ENCODE results near the gene SPINT1.
"Not testable (repeated sequence)": the region's sequence is repeated elsewhere in the genome, so short reads cannot be mapped to it uniquely, and the experiment has no call there.

SPINT1 gene

GRCh38 chr15:40858706-40859105 lies 14.9 kb downstream of the SPINT1 start:
- no peak for DNase-seq (ENCODE audit: low spot score)

DNA sequence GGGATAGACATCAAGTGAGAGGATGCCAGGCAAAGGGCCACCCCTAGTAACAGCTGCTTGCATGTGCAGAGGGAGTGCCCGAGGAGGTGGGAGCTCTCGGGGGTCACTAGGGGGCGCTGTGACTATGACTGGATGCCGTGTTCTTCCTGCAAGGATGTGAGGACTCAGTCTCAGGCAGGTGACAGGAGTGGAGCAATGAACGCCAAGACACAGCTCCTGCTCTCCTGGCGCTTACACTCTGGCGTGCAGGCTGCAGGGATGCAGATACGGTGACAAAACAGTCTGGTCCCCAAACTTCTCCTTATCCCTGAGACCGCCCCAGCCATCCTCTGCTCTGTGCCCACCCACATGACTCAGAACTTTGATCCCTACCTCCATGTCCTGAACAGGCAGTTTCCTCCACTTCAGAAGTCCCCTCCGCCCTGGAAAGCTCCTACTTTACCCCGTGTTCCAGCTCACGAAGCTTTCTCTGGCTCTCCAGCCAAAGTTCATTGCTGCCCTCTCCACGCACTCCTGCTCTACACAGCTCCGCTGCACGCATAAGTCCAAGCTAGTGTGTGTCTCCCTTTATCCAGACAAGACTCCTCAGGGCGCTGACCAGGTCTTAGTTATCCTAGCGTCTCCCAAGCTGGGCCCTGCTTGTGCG lies 15.5 kb downstream of the SPINT1 start:
- peak; percentile 87 for DNase-seq (ENCODE audit: low spot score)

GRCh38 chr15:40861147-40861546 lies 17.3 kb downstream of the SPINT1 start:
- not testable (repeated sequence) for DNase-seq (ENCODE audit: low spot score)

DNA sequence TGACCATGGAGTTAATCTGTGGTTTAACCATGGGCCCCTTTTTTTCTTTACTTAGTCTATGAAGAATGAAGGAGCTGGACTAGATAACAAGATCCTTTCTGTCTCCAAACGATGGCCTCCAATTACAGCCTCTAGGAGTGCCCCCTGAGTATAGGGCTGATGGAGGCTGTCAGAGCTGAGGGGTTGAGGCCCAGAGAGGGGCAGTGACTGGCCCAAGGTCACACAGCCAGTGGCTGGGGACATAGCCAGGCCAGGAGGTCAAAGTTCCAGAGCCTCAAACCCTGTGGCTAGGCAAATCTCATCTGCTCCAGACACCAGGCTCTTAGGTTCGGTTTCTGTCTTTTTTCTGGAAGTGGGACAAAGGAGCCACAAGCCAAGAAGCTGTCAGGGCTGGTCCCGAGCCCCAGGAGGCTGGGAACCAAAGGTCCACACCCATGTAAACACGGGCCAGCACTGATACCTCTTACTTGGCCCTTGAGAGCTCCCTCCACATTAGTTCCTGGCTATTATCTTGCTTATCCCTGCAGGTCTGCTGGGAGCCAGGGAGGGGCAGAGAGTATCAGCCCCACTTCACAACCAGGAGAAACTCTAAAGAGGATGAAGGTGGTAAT lies 19.9 kb downstream of the SPINT1 start:
- DNase-seq (ENCODE audit: low spot score), result no peak

DNA sequence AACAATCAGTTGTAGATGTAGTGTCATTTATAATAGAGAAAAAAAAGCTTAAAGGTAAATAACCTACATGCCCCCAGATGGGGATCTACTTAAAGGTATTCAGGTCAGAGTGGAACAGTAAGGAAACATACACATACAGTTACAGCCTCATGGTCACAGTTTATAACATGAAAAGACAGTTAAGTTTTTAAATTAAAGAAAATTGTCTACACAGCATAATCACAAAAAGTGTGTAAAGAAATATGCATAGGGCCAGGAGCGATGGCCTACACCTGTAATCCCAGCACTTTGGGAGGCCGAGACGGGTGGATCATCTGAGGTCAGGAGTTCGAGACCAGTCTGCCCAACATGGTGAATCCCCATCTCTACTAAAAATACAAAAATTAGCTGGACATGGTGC lies 23.4 kb downstream of the SPINT1 start:
- DNase-seq (ENCODE audit: low spot score), result no peak

GRCh38 chr15:40869686-40870085 lies 25.8 kb downstream of the SPINT1 start:
- no peak for DNase-seq (ENCODE audit: low spot score)

- no peak for DNase-seq (ENCODE audit: low spot score)
Measured at GRCh38 chr15:40870716-40871115, 26.9 kb downstream of the SPINT1 start.

- DNase-seq (ENCODE audit: low spot score), result peak; percentile 68
Measured at GRCh38 chr15:40871749-40872617, 28.1 kb downstream of the SPINT1 start.

GRCh38 chr15:40872791-40873693 lies 29.2 kb downstream of the SPINT1 start:
- no peak for DNase-seq (ENCODE audit: low spot score)

DNA sequence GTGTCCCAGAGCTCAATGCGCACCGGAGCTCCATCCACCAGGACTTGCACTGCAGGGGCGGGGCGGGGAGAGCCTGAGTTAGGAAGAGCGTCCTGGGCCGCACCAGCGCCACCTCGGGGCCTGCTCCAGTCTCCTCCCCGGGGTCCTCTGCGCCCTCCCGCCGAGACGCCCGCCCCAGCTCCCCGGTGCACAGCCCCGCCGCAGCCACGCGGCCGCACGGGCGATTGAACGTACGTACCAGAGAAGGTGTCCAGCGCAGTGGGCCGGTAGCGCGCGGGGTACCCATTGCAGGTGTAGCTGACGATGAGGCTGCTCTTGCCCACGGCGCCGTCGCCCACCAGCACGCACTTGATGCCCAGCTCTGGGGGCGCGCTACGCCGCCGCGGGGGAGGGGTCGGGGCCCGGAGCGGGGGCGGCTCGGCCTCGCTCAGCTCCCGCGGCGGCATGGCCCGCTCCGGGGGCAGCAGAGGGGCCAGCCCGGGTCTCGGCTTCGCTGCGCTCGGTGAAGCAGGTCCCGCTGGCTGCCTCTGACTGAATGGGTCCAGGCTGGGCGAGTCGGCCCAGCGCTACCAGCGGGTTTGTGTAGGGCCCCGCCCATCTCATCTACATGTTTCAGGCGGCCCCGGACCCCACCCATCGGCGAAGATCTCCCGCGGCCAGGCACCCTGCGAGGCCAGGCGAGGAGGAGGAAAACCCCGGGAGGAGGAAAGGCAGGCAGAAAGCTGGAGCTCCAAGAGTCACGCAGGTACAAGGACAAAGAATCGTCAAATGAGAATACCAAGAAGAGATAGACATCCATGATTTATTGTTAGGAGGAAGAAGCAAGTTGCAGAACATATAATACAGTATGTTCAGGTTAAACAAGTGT lies 30.1 kb downstream of the SPINT1 start, which contains the start of gene RHOV:
Gene RHOV (minus strand): TSS at position 541 of the 868 bp plus-strand sequence. CDS start 95 bp downstream, at position 446.
- peak; percentile 83 for DNase-seq (ENCODE audit: low spot score)

GRCh38 chr15:40875991-40876730 lies 32.3 kb downstream of the SPINT1 start:
- DNase-seq (ENCODE audit: low spot score), result no peak

DNA sequence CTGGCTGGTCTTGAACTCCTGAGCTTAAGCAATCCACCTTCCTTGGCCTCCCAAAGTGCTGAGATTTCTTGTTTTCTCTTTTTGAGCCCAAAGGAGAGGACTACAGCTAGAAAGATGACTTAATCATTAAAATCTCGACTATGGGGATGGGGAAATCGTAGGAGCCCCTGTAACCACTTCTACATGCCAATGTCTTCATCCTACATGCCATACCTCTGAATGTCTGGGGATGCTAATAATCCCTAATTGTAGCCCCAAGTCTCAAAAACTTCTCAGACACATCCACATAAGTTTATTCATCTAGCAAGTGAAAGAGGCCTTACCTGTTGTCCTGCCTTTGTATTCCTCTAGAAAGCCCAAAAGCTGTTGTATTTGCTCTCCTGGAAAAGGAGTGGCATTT lies 33.8 kb downstream of the SPINT1 start:
- no peak for DNase-seq (ENCODE audit: low spot score)

DNA sequence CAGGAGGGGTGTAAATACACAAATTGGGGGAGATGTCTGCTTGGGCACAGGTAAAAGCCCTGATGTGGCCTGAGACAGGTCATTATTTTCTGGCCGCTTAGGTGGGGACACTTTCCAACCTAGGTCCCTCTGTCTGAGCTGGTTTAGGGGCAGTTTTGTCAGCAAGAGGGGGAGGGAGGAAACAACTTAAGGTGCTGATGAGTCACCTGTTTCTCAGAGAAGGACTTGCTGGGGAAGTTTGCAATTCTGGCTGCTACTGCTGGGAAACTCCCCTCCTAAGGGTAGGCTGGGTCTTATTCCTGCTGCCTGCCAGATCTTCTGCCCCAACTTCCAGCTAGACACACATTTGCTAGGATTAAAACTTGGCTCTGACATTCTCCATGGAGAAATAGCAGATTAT lies 34.9 kb downstream of the SPINT1 start:
- DNase-seq (ENCODE audit: low spot score), result peak; percentile 85

DNA sequence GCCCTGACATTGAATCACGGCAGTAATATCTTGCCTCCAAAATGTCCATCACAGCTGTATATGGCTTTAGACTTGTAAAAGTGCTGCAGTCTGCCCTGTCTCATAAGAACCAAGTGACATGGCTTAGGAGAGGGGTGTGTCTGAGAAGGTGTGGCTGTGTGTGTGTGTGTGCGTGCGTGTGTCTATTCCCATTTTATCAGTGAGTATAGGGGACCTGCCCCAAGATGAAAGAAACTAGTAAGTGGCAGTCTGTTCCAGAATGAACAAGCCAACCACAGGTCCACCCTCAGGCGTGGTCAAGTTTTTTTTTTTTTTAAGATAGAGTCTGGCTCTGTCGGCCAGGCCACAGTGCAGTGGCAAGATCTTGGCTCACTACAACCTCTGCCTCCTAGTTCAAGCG lies 35.8 kb downstream of the SPINT1 start:
- no peak for DNase-seq (ENCODE audit: low spot score)

DNA sequence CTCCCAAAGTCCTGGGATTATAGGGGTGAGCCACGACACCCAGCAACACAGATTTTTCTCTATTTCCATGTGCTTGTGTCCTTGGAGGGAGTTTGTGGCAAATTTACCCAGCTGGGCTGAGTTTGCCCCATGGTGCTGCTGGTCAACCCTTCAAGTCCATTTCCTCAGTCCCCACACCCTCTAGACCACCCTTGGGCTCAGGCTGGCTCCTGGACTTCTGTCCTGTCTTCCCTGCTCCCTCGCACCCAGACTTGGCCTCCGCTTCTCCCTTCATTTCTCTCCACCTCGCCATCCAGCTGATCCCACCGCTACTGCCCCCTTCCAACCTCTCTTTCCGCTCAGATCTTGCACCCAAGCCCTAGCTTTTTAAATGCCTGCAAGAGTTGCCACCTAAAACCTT lies 37.5 kb downstream of the SPINT1 start:
- DNase-seq (ENCODE audit: low spot score), result no peak

DNA sequence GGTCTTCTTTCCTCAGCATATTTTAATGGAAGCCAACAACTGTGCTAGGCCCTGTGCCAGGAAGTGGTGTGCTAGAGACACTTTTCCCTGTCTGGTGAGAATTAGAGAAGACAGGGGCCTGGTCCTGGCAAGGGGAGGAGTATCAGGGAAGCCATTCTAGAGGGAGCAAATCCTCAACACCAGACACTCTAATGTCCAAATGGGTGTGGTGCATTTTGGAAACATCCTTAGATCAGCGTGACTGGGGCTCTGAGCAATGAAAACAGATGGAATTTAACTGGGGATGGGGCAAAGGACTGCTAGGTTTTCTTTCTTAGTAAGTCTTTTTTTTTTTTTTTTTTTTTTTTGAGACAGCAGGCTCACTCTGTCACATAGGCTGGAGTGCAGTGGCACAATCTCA lies 42.7 kb downstream of the SPINT1 start:
- DNase-seq (ENCODE audit: low spot score), result no peak

DNA sequence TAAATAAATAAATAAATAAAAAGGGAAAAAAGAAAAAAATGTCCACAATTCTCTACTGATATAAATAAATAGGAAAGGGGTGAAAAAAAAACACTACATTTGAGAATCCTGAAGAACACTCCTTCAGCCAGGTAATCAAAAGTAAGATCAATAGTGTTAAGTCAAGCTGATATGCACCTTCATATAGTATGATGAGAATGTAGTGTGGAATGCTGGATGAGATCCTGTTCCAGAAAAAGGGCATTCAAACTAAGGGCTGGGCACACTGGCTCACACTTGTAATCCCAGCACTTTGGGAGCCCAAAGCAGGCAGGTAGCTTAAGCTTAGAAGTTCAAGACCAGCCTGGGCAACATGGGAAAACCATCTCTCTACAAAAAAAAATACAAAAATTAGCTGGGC lies 45.3 kb downstream of the SPINT1 start:
- no peak for DNase-seq (ENCODE audit: low spot score)

DNA sequence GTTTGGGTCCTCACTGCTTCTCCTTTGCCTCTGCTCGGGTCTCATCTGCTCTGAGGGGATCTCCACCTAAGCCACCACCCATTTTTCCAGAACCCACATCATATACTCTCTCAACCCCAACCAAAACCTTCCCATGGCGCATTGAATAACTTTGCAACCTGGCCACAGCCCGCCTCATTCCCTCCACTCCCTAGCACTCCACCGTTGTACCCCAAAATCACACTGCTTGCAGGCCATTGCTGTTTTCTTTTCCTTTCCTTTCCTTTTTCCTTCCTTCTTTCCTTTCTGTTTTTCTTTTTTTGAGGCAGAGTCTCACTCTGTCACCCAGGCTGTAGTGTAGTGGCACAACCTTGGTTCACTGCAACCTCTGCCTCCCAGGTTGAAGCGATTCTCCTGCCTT lies 47.3 kb downstream of the SPINT1 start:
- no peak for DNase-seq (ENCODE audit: low spot score)

DNA sequence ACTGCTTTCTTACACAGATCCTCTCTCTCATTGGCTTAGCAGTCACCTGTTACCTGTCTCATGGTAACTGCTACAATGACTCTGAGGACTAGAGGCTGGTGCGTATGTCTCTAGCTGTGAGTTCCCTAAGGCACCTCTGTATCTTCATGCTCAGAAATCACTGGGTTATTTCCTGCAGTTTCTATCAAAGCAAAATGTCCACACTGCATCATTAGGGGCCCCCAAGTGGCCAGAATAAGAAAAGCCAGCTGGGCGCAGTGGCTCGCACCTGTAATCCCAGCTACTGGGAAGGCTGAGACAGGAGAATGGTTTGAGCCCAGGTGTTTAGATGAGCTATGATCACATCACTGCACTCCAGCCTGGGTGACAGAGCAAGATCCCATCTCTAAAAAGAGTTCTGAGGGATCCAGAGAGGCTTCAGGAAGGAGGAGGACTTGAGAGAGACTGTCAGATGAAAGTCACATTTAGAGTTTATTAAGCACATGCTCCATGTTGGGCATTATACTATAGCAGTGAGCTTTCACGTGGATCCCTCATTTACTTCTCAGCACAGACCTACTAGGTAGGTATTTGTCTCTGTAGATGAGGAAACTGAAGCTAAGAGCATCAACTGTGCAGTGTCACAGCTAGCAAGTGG lies 48.1 kb downstream of the SPINT1 start:
- peak; percentile 73 for DNase-seq (ENCODE audit: low spot score)
